HG03139 (cell line): Measurements from ENCODE around the gene PLA2G7.
"Not testable (repeated sequence)": the region's sequence is repeated elsewhere in the genome, so short reads cannot be mapped to it uniquely, and the experiment has no call there.

Experiments
- ATAC-seq: cut with Tn5 transposase; IDR thresholded peaks from one replicate; pipeline ENCODE4 v1.9.1; 2021; ENCODE audit not compliant: unreplicated experiment

Gene PLA2G7

GRCh38 chr6:46749731-46750130, 14.6 kb upstream of the PLA2G7 start:
- ATAC-seq = no peak

- no peak for ATAC-seq
These were observed 13.8 kb upstream of the PLA2G7 start for GRCh38 chr6:46748940-46749503.

GRCh38 chr6:46746696-46747095, 11.5 kb upstream of the PLA2G7 start, which contains the start of gene ANKRD66:
Gene ANKRD66, plus strand, starts transcription at chr6:46746933. Its CDS starts 5,016 bp downstream, at chr6:46751949.
- ATAC-seq = no peak

- ATAC-seq = no peak
These were observed 10.8 kb upstream of the PLA2G7 start for GRCh38 chr6:46745973-46746372.

- not testable (repeated sequence) for ATAC-seq
These were observed 9.1 kb upstream of the PLA2G7 start for GRCh38 chr6:46744159-46744725.

- no peak for ATAC-seq
These were observed 8.4 kb upstream of the PLA2G7 start for GRCh38 chr6:46743425-46744158.

GRCh38 chr6:46741910-46742309, 6.7 kb upstream of the PLA2G7 start:
- no peak for ATAC-seq

- ATAC-seq = no peak
These were observed 6.3 kb upstream of the PLA2G7 start for GRCh38 chr6:46741482-46741881.

- no peak for ATAC-seq
These were observed 1.7 kb upstream of the PLA2G7 start for GRCh38 chr6:46736906-46737305.

- no peak for ATAC-seq
These were observed 501 bp upstream of the PLA2G7 start for GRCh38 chr6:46735720-46736031.

- no peak for ATAC-seq
These were observed 1.8 kb downstream of the PLA2G7 start for GRCh38 chr6:46733341-46733801.

- no peak for ATAC-seq
These were observed 4.2 kb downstream of the PLA2G7 start for GRCh38 chr6:46730921-46731461.

- ATAC-seq = no peak
These were observed 5.3 kb downstream of the PLA2G7 start for GRCh38 chr6:46729787-46730326.

- ATAC-seq = no peak
These were observed 14.8 kb downstream of the PLA2G7 start for GRCh38 chr6:46720401-46720800.

- no peak for ATAC-seq
These were observed 16.1 kb downstream of the PLA2G7 start for GRCh38 chr6:46719099-46719498.

- no peak for ATAC-seq
These were observed 20.0 kb downstream of the PLA2G7 start for GRCh38 chr6:46715141-46715540.

GRCh38 chr6:46711491-46711890, 23.7 kb downstream of the PLA2G7 start:
- ATAC-seq = no peak

GRCh38 chr6:46706464-46706863, 28.7 kb downstream of the PLA2G7 start:
- ATAC-seq = no peak

- no peak for ATAC-seq
These were observed 30.6 kb downstream of the PLA2G7 start for GRCh38 chr6:46704562-46704961.

GRCh38 chr6:46699970-46700369, 35.2 kb downstream of the PLA2G7 start:
- ATAC-seq = no peak

GRCh38 chr6:46690911-46691451, 44.2 kb downstream of the PLA2G7 start:
- no peak for ATAC-seq
